Mesodermal cell (in vitro differentiated cells): ENCODE results near the gene AGPS.
"Not testable (repeated sequence)": the region's sequence is repeated elsewhere in the genome, so short reads cannot be mapped to it uniquely, and the experiment has no call there.

Experiments
- H3K27ac ChIP-seq: 2 replicates; pipeline ENCODE4 v1.7.0; 2013; ENCODE audit warnings: mild to moderate bottlenecking, low read depth, low read length, moderate library complexity; ENCODE audit not compliant: severe bottlenecking
- H3K36me3 ChIP-seq: 2 replicates; pipeline ENCODE4 v1.7.1; 2013; ENCODE audit warnings: mild to moderate bottlenecking, low read length, moderate library complexity; ENCODE audit not compliant: control insufficient read depth, insufficient read depth
- H3K4me1 ChIP-seq: one replicate; pipeline ENCODE4 v1.7.1; 2013; ENCODE audit warnings: mild to moderate bottlenecking, low read length; ENCODE audit not compliant: insufficient read depth, control insufficient read depth, poor library complexity, severe bottlenecking
- H3K4me3 ChIP-seq: 2 replicates; pipeline ENCODE4 v1.7.0; 2013; ENCODE audit warnings: low read length, control low read depth, mild to moderate bottlenecking; ENCODE audit not compliant: insufficient read depth, poor library complexity, severe bottlenecking; ENCODE audit errors: extremely low read depth
- H3K9me3 ChIP-seq: 2 replicates; pipeline ENCODE4 v1.7.1; 2013; ENCODE audit warnings: mild to moderate bottlenecking, low read length, moderate library complexity; ENCODE audit not compliant: control insufficient read depth
- WGBS, 2 experiments: methylation state at CpG; one replicate each; pipeline ENCODE4 v1.1.5; 2013; ENCODE audit warnings: missing lambda C conversion rate in 2 of 2; ENCODE audit not compliant: insufficient coverage in 2 of 2; 5-methylcytosine and 5-hydroxymethylcytosine counted together

AGPS gene

DNA sequence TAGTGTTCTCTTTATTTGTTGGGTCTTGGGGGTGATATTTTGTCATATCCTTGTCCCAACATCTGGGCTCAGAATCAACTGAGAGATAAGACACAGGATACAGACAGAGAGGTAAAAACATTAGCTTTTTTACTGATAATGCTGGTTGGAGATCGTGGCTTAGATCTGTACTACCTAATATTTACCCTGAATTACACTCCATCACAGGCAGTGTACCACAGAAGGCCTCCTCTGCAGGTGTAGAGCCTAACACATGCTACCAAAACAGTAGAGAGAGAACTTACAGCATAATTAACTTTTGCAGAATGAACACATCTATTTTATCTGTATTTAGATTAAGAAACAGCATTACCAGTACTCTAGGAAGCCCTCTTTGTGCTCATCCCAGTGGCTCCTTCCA is 6.8 kb downstream of the AGPS start:
- H3K36me3 ChIP-seq: no peaks in the 10 kb centered on the region
- no peak overlapping the region for H3K4me3 ChIP-seq
- H3K4me1 ChIP-seq: peaks cover 19% of the 10 kb centered on the region
- no peak overlapping the region for H3K27ac ChIP-seq
- H3K9me3 ChIP-seq: no peaks in the 10 kb centered on the region
- WGBS, 2 experiments: no CpG with 5 or more reads among the region's 1 CpG

DNA sequence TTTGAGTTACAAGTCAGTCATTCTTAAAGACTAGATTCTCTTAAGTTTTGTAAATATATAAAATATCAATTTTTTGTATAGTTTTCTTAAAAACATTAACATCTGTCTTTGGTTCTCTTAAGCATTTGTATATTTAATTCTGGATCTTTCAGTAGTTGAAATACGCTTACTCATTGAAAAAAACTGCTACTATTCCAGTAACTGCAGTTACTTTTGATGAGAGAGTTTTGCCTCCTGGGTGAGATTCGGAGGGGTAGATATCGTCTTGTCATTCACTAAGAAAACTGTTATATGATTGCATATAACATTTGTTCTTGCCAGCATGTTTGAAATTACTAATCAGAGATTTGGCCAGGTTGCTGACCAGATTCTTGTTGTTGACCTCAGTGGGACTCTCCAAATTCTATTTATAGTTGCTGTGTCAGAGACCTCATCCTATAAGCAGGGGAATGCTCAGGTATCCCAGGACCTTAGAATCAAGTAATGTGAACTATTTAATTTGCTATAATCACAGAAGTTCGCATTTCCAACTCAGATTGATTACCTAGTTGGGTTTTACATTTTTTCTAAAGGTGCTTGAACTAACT is 7.9 kb downstream of the AGPS start:
- no CpG with 5 or more reads among the region's 4 CpGs for WGBS, 2 experiments
- Histone ChIP-seq H3K4me3 (no peak overlapping the region), H3K4me1 (peaks cover 14% of the 10 kb centered on the region)

DNA sequence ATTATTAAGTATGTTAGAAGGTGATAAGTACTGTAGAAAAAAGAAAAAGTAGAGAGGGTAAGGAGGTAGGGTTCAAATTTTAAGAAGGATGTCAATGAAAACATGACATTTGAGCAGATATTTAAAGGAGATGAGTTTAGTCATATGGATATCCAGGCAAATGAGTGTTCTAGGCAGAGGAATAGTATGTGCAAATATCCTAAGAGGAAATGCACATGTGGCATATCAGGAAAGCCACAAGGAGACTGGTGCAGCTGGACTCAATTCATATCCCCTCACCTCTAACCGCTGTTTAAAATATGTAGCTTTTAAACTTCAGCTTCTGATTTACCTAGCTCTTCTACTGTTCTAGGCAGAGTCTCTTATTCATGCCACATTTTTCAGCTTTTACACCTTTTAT is 9.5 kb downstream of the AGPS start:
- no peaks in the 10 kb centered on the region for H3K9me3 ChIP-seq
- no peak overlapping the region for H3K4me3 ChIP-seq
- H3K36me3 ChIP-seq: peaks cover 2% of the 10 kb centered on the region
- H3K27ac ChIP-seq: no peak overlapping the region
- WGBS, 2 experiments: 88% methylated on average over 1 of the region's 1 CpG; no CpG with 5 or more reads in 1 of the 2 experiments
- H3K4me1 ChIP-seq: peaks cover 10% of the 10 kb centered on the region

More for the DNA sequence above, 7.9 kb downstream of the AGPS start:
- H3K9me3 ChIP-seq: no peaks in the 10 kb centered on the region
- no peak overlapping the region for H3K27ac ChIP-seq
- no peaks in the 10 kb centered on the region for H3K36me3 ChIP-seq

DNA sequence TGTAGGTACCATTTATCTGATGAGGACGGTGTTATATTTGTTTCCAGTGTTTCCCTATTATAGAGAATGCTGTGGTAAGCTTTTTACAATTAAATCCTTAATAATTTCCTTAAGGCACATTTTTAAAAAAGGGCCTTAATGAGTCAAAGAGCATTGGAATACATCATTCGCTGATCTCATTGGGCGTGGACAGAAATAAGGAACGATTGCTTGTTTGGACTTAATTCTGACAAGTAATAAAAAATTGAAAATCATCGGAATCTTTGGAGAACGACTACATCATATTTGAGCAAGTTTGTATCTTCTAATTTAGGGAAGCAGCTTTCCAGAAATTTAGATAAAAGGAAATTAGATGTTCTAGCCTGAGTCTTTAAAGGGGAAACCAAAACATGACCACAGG is 11.3 kb downstream of the AGPS start:
- Histone ChIP-seq H3K27ac (no peak overlapping the region), H3K36me3 (peaks cover 5% of the 10 kb centered on the region), H3K4me3 (no peak overlapping the region), H3K9me3 (no peaks in the 10 kb centered on the region), H3K4me1 (no peaks in the 10 kb centered on the region)
- WGBS, 2 experiments: 89% methylated on average over 5 of the region's 6 CpGs

DNA sequence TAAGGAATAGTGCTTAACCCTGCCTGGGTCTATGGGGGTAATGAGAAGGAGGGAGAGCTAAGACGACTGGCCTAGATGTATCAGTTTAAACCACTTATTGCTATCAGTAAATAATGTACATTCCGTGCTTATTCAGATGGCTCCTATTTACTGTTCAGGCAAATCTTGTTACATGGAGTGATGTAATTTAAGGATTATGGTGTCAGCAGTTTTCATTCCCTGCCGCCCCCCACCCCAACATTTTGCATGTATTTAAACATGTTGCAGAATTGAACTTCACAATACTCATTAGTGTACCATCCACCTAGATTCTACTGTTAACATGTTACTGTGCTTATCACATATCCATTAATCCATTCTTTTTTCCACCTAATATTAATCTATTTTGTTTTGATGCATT is 11.7 kb downstream of the AGPS start:
- WGBS, 2 experiments: no CpG with 5 or more reads among the region's 3 CpGs
- Histone ChIP-seq H3K4me3 (no peak overlapping the region), H3K27ac (no peak overlapping the region), H3K9me3 (no peaks in the 10 kb centered on the region), H3K36me3 (peaks cover 5% of the 10 kb centered on the region), H3K4me1 (no peaks in the 10 kb centered on the region)

DNA sequence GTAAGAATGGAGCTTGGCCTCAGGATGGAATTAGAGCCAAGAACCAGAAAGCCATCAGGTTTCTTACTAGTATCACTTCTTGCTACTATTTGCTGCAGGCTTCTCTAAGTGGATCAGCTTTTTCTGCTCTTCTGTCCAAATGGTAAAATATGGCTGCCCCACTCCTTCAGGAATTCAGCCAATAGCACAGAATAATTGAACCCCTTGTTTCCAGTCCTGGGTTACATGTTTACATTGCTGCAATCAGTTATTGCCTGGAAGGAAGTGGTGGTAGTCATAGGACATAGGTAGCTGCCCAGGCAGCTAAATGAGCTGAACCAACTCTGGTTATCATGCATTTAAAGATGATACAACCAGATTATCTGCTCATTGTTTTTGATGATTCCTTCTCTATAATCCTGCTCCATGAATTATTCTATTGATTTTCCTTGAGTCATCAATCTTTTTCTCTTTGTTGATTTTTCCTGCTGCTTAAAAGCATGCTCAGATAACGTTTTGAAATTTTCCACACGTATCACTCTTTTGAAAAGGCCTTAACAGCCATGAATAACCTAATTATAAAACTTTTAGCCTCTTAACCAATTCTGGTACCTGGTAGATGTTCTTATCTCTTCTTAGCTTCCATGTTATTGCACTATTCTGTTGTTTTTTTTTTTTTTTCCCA is 12.6 kb downstream of the AGPS start:
- peaks cover 5% of the 10 kb centered on the region for H3K36me3 ChIP-seq
- no peaks in the 10 kb centered on the region for H3K9me3 ChIP-seq
- no peak overlapping the region for H3K27ac ChIP-seq
- H3K4me1 ChIP-seq: no peaks in the 10 kb centered on the region
- no peak overlapping the region for H3K4me3 ChIP-seq
- WGBS, 2 experiments: 97 to 100% methylated on average over 2 of the region's 2 CpGs

DNA sequence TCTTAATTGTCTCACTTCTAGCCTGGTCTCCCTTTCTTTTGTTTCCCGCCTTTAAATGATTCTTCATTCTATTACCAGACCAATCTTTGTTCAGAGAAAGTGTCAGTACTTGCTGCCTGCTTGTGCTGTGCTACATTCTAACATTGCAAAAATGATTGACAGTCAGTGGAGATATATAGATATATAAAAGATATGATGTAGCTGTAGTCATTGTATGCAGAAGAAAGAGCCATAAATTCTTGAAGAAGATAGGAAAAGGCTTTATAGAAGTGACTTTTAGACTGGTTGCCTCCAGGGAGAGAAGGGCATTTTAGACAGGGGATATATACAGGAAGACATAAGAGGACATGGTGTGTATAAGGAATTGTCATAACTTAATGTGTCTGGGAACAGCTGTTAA is 13.6 kb downstream of the AGPS start:
- WGBS, 2 experiments: 100% methylated on average over 1 of the region's 1 CpG
- Histone ChIP-seq H3K4me3 (no peak overlapping the region), H3K9me3 (no peaks in the 10 kb centered on the region), H3K4me1 (no peaks in the 10 kb centered on the region), H3K36me3 (peaks cover 5% of the 10 kb centered on the region), H3K27ac (no peak overlapping the region)

DNA sequence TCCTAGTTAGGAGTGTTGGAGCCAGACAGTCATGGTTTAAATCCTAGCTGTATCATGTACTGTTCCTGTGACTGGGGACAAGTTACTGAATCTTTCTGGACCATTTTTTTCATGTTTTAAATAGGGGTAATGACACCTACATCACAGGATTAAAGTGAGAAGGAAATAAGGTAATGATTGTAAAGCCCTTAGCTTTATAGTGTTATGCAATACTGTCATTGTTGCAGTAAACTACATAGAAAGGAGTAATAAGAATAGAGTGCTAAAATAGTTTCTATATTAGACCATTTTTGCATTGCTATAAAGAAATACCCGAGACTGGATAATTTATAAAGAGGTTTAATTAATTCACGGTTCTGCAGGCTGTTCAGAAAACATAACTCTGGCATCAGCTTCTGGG is 14.5 kb downstream of the AGPS start:
- peaks cover 5% of the 10 kb centered on the region for H3K36me3 ChIP-seq
- no peaks in the 10 kb centered on the region for H3K9me3 ChIP-seq
- H3K27ac ChIP-seq: no peak overlapping the region
- H3K4me1 ChIP-seq: no peaks in the 10 kb centered on the region
- no peak overlapping the region for H3K4me3 ChIP-seq
- 96 to 100% methylated on average over 2 of the region's 2 CpGs for WGBS, 2 experiments

DNA sequence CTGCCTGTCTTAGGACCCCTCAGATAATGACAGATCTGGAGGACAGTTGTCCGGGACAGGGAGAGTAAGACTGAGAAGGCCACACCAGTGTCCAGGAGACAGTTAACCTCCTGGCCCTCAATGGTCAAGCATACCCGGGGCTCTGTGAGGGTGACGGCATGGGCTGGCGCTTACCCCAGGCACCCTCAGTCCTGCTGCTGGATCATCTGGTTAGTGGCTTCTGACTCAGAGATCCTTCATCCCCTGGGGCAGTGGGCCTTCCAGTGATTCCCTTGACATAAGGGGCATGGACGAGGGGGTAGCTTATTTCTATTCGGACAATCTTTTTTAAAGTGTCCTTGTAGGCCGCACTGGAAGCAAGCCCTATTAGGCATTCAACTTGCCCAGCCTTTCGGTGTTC is 18.1 kb downstream of the AGPS start:
- 94 to 100% methylated on average over 7 to 8 of the region's 8 CpGs for WGBS, 2 experiments
- H3K27ac ChIP-seq: not testable (repeated sequence)

DNA sequence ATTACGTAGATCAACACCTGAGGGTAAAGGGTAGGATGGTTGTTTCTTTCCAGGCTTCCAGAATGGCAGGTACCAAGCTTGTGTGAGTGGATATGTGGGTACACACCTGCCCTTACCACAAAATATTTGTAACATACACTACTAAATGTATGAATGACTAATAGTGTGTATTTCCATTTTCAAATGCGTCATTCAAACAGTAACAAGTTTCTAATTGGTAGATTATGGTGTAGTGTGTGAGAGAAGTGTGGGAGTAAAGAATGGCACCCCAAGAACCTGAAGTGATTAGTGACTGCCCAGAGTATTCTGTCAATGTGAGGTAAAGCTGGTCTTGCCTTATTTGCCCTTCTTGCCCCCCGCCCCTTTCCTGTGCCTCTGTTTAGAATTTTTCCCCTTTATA is 21.1 kb downstream of the AGPS start:
- H3K4me1 ChIP-seq: peaks cover 6% of the 10 kb centered on the region
- no peak overlapping the region for H3K27ac ChIP-seq
- H3K4me3 ChIP-seq: no peak overlapping the region
- no peaks in the 10 kb centered on the region for H3K36me3 ChIP-seq
- 100% methylated on average over 1 of the region's 3 CpGs; no CpG with 5 or more reads in 1 of the 2 experiments for WGBS, 2 experiments
- no peaks in the 10 kb centered on the region for H3K9me3 ChIP-seq

More for the DNA sequence above, 18.1 kb downstream of the AGPS start:
- not testable (repeated sequence) for H3K4me1 ChIP-seq, H3K9me3 ChIP-seq, H3K4me3 ChIP-seq, H3K36me3 ChIP-seq

DNA sequence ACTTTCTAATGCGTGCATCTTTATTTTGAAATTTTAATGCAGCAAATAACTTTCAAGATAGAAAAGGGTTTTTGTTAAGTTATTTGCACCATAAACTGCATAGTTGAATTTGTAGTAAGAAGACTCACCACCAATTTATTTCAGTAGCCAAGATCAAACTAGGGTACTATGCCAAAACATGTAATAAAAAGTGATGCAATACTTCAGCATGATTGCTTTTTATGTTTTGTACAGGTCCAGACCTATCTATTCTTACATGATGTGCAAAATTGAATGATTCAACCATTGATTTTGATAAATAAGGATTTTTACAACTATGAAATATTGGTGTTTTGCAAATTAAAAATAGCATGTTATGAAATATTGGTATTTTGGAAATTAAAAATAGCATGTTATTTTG is 26.7 kb downstream of the AGPS start:
- WGBS, 2 experiments: no CpG with 5 or more reads among the region's 1 CpG
- Histone ChIP-seq H3K4me3 (no peak overlapping the region), H3K9me3 (no peaks in the 10 kb centered on the region), H3K27ac (no peak overlapping the region), H3K4me1 (peaks cover 6% of the 10 kb centered on the region), H3K36me3 (peaks cover 14% of the 10 kb centered on the region)
